ENCODE results near the gene PVALB. TPM values are rescaled to one million over a fixed set of nuclear protein-coding genes. Genes with fewer than 3 reads are reported as not detected.
A peak's percentile ranks its signal among the peaks of the same experiment; 100 is the strongest.

Gene PVALB
- polyA plus RNA-seq, 3 donors from 2014 or later = not detected

DNA sequence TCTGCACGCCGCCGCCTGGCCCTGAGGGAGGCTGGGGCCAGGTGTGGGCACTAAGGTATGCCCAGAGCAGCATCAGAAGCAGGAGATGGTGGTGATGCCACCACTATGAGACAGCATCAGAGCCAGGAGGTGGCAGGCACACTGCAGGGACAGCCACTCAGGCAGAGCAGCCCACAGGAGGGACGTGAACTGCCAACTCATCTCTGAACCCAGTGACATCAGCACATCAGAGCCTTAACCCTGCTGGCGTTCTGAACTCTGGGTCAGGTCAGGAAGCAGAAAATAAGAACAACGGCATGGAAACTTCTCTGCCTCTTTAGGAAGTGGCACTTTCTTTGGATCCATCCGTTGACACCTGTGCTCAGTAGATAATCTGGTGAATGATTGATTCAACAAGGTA is 26.2 kb downstream of the PVALB start:
- Mint-ChIP-seq H3K4me1 (no peaks in the 10 kb centered on the region), H3K27ac (no peak overlapping the region), H3K4me3 (no peak overlapping the region), H3K9me3 (no peaks in the 10 kb centered on the region), H3K27me3 (ENCODE audit: low read depth in 3 of 3) (peaks cover 4 to 11% (median 6%) of the 10 kb centered on the region in 3 donors), H3K36me3 (no peaks in the 10 kb centered on the region)
- DNase-seq = no peak

DNA sequence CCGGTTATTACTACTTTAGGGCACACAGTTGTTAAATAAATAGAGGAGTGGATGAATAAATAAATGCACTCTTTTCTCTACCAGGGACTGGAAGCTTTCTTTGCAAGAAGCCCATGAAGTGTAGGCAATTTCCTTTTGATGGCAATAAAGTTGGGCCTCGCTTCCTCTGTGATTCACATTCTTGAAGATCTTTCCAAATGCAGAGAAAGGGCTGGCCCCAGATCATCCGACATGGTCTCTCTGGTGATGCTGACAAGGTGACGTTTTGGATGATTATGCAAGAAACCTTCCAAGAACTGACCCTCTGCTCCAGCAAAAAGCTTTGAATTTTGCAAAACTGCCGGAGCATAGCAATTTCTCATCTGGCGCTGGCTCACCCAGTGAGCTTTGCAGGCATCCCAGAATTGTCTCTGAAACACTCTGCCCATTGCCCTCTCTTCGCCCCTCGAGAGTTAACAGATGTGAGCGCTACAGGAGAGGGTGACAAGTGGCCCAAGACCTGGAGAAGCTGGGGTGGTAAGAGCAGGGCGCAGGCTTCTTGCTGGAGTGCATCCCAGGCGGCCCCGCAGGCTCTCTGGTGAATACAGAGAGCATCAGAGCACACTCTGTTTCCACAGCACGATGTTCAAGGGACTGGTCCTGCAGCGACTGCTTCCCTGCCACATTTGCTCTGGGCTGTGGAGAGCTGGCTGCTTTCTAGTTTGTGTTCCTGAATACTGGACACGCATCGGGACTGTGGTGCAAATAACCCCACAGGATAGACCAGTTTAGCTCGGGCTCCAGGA is 29.4 kb downstream of the PVALB start:
- H3K27ac Mint-ChIP-seq = no peak overlapping the region
- H3K9me3 Mint-ChIP-seq = no peaks in the 10 kb centered on the region
- DNase-seq = no peak
- H3K27me3 Mint-ChIP-seq (ENCODE audit: low read depth in 3 of 3) = peaks cover 9 to 10% (median 9%) of the 10 kb centered on the region in 3 donors
- peaks cover under 1 to 2% of the 10 kb centered on the region in 2 donors for H3K4me1 Mint-ChIP-seq
- no peaks in the 10 kb centered on the region for H3K36me3 Mint-ChIP-seq
- no peak overlapping the region for H3K4me3 Mint-ChIP-seq

DNA sequence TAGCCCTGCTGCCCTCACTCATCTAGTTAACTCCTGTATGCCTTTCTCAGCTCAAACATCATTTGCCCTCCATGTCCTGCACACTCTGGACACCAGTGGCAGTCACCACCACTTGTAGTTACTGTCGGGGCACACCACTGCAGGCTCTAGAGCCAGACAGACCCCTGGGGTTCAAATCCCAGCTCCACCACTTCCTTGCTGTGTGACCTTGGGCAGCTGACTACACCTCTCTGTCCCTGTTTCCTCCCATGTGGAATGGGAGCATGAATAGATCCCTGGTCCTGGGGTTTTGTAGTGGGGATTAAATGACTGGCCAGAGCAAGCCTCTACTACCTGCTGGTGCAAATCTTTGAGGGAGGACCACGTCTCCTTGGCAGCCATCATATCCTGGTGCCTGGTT is 33.1 kb downstream of the PVALB start:
- peaks cover 7 to 8% of the 10 kb centered on the region in 2 donors for H3K4me1 Mint-ChIP-seq
- no peak overlapping the region for H3K4me3 Mint-ChIP-seq
- peaks cover 8 to 12% (median 9%) of the 10 kb centered on the region in 3 donors for H3K27me3 Mint-ChIP-seq (ENCODE audit: low read depth in 3 of 3)
- H3K36me3 Mint-ChIP-seq = no peaks in the 10 kb centered on the region
- H3K9me3 Mint-ChIP-seq = no peaks in the 10 kb centered on the region
- H3K27ac Mint-ChIP-seq = no peak overlapping the region
- DNase-seq = no peak

DNA sequence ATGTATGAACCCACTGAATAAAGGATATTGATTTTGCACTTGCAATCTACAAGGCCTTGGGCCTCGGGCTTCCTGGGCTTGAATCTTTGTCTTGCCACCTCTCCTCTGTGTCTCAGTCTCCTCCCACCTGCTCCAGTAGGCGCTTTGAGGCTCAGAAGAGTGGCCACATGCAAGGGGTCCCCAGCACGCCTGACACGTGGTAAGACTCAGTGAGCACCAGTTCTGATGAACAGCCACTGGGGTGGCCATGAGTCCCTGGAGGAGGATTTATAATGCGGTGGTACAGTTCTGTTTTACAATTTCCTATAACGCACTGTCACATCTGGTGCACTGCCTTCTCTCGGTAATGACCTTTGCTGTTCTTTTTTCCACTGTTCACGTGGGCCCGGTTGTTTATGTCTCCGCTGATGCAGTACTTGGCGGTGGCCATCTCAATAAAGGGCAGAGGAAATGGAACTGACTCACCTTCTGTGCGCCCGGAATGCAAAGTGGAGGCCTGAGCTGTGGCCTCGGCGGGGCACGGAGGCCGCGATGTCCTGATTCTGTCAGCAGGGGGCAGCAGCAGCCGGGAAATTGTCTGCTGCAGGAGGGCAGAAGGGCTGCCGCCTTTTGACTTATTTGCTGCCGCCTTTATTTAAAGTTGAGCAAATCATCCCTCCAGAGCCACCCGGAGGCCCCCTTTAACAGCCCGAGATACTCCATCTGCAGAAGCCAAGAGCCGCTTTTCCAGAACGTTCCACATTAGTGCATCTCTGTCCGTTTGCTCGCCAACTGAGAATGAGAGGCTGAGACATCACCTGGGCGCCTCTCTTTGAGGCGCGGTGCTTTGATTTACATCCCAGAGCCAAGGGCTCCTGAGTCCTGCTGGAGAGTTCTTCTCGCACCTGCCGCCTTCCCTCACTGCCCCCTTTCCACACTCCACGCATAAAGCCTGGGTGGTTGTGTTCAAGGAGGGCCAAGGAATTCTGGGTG is 34.9 kb downstream of the PVALB start:
- no peaks in the 10 kb centered on the region for H3K36me3 Mint-ChIP-seq
- peaks cover 7 to 9% (median 8%) of the 10 kb centered on the region in 3 donors for H3K27me3 Mint-ChIP-seq (ENCODE audit: low read depth in 3 of 3)
- no peaks in the 10 kb centered on the region for H3K9me3 Mint-ChIP-seq
- peaks cover 8 to 9% of the 10 kb centered on the region in 2 donors for H3K4me1 Mint-ChIP-seq
- peak; percentile 75 to 81 (median 76) for DNase-seq
- peak overlapping the region; percentile 10 to 85 (median 58) for H3K27ac Mint-ChIP-seq
- peak overlapping the region in 1 of 5 donors; percentile 31 for H3K4me3 Mint-ChIP-seq

DNA sequence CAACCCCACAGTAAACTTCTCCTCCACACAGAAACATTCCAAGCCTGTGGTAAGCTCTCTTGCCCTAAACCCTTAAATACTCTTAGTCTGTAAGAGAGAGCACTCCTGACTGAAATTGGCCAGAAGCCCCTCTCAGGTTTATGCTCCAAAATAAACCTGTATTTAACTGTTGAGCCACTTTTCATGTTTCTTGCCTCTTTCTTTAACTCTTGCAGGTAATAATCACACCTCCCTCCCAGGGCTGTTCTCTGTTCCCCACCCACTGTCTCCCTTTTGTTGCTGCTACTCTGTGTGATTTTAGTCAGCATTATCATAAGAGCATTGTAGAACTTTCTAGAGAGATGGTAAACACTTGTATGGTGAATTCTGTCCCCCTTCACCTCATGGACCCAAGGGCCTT is 38.8 kb downstream of the PVALB start:
- H3K36me3 Mint-ChIP-seq = no peaks in the 10 kb centered on the region
- no peaks in the 10 kb centered on the region for H3K9me3 Mint-ChIP-seq
- peaks cover 2 to 12% (median 2%) of the 10 kb centered on the region in 3 donors for H3K27me3 Mint-ChIP-seq (ENCODE audit: low read depth in 3 of 3)
- H3K27ac Mint-ChIP-seq = peak overlapping the region in 3 of 6 donors; percentile 0 to 24 (median 23)
- peaks cover 25 to 28% of the 10 kb centered on the region in 2 donors for H3K4me1 Mint-ChIP-seq
- DNase-seq = no peak
- H3K4me3 Mint-ChIP-seq = peak overlapping the region in 2 of 5 donors; percentile 6 to 53

DNA sequence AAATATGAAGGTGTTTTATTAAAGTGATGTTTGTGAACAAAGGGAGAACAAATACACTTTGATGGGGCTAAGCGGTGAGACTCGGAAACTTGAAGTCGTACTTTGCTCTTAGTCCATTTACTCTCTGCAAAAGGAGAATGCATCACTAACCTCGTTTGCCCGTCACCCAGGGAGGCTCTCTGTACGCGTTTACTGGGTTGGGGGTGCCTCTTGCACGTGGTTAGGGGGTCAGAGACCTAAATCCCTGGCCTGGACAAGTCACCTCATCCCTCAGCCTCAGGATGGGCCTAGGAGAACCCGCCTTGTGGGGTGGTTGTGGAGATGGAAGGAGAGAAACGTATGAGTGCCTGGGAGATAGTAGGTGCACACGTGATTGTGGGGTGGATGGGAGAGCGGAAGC is 40.1 kb downstream of the PVALB start:
- peaks cover 18 to 21% of the 10 kb centered on the region in 2 donors for H3K4me1 Mint-ChIP-seq
- DNase-seq = no peak
- peak overlapping the region; percentile 88 to 92 (median 90) for H3K4me3 Mint-ChIP-seq
- H3K36me3 Mint-ChIP-seq = peaks cover 4 to 7% (median 4%) of the 10 kb centered on the region in 3 donors
- peak overlapping the region; percentile 88 to 94 (median 92) for H3K27ac Mint-ChIP-seq
- H3K27me3 Mint-ChIP-seq (ENCODE audit: low read depth in 3 of 3) = peaks cover 2 to 9% (median 2%) of the 10 kb centered on the region in 3 donors
- H3K9me3 Mint-ChIP-seq = no peaks in the 10 kb centered on the region

DNA sequence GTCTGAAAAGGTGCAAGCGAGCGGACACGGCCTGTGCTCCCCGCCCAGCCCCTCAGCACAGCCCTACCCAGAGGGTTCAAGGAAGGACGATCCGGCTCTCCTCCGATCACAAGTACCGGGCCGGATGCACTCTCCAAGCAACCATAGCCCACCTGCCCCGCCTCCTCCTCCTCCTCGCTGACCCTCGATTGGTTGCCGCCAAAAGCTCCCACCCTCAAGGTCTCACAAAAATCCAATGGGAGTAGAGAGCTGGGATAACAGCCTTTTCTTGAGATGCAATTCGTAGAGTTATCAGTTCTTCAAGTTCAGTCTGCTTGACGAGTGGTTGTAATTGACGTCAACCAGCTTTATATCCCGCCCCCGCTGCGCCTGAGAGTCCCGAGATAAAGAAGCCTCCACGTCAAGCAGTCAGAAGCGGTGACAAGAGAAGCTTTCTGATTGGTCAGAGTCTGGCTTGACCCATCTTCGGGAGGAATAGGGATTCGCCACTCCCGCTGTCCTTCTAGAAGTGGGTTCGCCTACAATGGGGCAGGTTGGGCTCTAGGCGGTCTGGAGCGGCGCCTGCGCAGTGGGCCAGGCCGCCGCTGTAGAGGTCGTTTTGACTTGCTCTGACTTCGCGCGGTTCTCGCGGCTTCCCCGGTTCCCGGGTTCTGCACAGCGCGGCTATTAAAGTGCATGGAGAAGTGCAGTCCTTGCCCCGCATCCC is 40.7 kb downstream of the PVALB start, which contains the start of gene IFT27:
TSS of gene IFT27 (minus strand) at position 156 of the 706 bp plus-strand sequence. CDS start 412 bp downstream, outside the sequence.
- Mint-ChIP-seq H3K36me3 (peaks cover 7 to 10% (median 7%) of the 10 kb centered on the region in 3 donors), H3K27ac (peak within 1 kb of the TSS; percentile 88 to 98 (median 95)), H3K27me3 (ENCODE audit: low read depth in 3 of 3) (peaks cover 2 to 9% (median 2%) of the 10 kb centered on the region in 3 donors), H3K9me3 (no peaks in the 10 kb centered on the region), H3K4me1 (peaks cover 18 to 19% of the 10 kb centered on the region in 2 donors), H3K4me3 (peak within 1 kb of the TSS; percentile 88 to 98 (median 91))
- peak; percentile 98 to 99 (median 99) for DNase-seq

DNA sequence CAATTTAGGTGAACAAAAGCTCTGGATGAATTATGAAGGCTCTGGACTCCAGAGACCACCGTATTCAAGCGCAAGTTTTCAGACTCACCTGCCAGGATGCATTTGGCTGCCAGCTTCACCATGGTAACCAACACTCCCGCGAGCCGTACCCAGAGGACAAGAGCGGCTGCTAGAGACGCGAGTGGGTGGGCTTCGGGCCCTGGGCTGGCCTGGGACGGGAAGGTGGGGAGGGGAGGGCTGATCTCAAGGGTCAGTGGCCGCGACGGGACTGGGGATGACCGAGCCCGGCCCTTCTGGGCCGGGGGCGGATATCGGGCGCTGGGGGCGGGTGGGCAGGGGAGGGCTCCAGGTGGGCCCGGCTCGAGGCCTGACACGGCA is 41.3 kb downstream of the PVALB start:
- Mint-ChIP-seq H3K4me1 (peaks cover 18 to 19% of the 10 kb centered on the region in 2 donors), H3K36me3 (peaks cover 7 to 10% (median 7%) of the 10 kb centered on the region in 3 donors), H3K9me3 (no peaks in the 10 kb centered on the region), H3K27ac (peak overlapping the region; percentile 88 to 98 (median 94)), H3K4me3 (peak overlapping the region; percentile 88 to 98 (median 91)), H3K27me3 (ENCODE audit: low read depth in 3 of 3) (peaks cover 2 to 9% (median 2%) of the 10 kb centered on the region in 3 donors)
- DNase-seq = no peak

DNA sequence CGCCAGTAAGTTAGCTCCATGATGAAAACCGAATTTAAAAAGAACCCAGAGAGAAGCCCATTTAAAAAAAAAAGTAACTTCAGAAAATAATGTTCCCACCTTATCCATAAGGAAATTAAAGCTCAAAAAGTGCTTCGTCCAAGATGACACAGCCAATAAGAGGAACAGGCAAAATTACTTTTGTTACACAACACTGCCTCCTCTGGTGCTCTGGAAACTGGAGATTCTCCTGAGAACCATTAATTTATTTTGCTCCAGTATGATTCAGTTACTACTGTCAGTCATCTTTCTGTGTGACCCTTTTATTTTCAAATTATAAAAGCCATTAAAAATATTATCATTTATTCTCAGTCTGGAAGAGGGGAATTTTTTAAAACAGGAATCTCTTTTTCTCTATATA is 42.9 kb downstream of the PVALB start:
- H3K9me3 Mint-ChIP-seq = no peaks in the 10 kb centered on the region
- H3K36me3 Mint-ChIP-seq = peaks cover 7 to 13% (median 9%) of the 10 kb centered on the region in 3 donors
- H3K27ac Mint-ChIP-seq = no peak overlapping the region
- DNase-seq = no peak
- peaks cover 18 to 19% of the 10 kb centered on the region in 2 donors for H3K4me1 Mint-ChIP-seq
- peaks cover 2 to 7% (median 2%) of the 10 kb centered on the region in 3 donors for H3K27me3 Mint-ChIP-seq (ENCODE audit: low read depth in 3 of 3)
- peak overlapping the region in 3 of 5 donors; percentile 27 to 35 (median 30) for H3K4me3 Mint-ChIP-seq

DNA sequence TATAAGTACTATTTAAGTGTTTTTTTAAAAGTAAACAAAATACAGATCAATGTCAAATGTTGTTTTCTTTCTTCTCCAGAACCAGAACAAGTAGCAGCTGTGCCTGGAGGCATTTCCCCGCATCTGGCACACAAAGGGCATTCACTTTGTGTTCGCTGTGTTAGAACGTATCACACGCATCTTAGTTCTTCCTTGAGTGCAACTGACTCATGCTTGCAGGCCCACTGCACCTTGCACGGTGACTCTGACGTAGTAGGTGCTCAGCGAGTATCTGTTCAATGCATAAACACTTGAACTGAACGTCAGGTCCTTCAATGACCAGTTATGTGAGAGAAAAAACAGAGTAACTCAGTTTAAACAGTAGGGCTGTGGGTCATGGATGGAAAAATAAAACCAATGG is 44.4 kb downstream of the PVALB start:
- Mint-ChIP-seq H3K4me1 (peaks cover 18 to 19% of the 10 kb centered on the region in 2 donors), H3K9me3 (no peaks in the 10 kb centered on the region), H3K36me3 (peaks cover 7 to 17% (median 11%) of the 10 kb centered on the region in 3 donors), H3K4me3 (no peak overlapping the region), H3K27me3 (ENCODE audit: low read depth in 3 of 3) (peaks cover 2 to 7% (median 2%) of the 10 kb centered on the region in 3 donors), H3K27ac (no peak overlapping the region)
- DNase-seq = no peak

DNA sequence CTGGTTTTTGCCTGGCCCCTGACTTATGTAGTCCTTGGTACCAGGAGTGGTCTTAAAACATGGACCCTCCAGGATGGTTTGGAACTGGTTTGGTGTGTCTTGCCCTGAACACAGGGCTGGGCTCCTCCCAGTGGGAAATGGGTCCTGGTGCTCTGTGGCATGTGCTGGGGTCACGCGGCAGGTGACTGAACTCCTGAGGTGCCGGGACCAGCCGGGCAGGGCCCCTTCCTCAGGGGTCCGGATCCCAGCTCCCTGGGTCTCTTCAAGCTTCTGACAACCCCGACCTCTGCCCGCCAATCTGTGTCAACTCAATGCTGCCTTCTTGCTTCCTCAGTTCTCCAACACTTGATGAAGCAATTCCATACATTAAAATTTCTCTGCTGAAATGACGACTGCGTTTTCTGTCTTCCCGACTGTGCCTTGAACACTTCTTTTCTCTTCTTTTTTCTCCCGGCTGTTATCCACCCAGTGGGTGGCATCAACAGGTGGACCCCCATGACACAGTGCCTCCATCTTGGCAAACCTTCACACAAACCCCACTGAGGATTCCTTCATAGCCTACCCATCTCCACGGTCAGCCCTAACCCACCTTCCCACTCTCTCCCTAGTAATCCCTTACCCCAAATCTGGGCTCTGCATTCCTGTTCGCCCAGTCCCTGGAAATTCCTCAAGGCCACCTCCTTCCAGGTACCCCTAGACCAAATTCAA is 45.3 kb downstream of the PVALB start:
- H3K4me3 Mint-ChIP-seq = no peak overlapping the region
- H3K36me3 Mint-ChIP-seq = peaks cover 14 to 17% (median 14%) of the 10 kb centered on the region in 3 donors
- H3K27ac Mint-ChIP-seq = no peak overlapping the region
- no peaks in the 10 kb centered on the region for H3K9me3 Mint-ChIP-seq
- peaks cover 12 to 15% of the 10 kb centered on the region in 2 donors for H3K4me1 Mint-ChIP-seq
- peaks cover 2 to 6% (median 2%) of the 10 kb centered on the region in 3 donors for H3K27me3 Mint-ChIP-seq (ENCODE audit: low read depth in 3 of 3)
- DNase-seq = no peak

DNA sequence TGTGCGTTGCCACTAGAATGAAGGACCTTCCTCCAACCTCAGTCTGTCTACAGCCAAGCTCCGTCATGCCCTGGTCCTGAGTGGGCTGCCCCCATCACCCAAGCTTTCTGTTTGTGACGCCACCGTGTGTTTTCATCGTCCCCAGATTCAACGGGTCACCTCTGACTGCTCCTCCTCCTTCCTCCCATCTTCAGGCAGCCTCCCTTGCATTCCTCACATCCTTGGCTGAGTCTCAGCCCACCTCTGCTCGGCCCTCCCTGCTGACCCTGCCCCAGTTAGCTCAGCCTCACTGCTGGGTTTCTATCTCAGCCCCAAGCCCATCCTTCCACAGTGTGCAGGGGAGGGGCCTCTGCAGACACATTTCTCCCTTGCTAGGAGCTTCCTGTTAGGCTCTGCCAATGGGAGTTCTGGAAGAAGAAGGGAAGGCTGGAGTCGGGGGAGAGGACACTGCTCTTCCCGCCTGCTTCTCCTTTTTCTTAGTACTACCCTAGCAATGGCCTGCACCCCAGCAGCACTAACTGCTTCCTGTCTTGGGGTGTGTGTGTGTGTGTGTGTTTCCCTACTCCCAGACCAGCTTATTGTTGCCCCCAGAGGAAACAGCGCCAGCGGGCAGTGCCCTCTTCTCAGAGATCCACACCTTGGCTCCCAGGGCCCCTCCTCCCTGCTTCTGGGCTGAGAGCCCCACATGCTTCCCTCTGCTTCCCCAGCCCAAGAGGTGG is 46.2 kb downstream of the PVALB start:
- Mint-ChIP-seq H3K36me3 (peaks cover 14 to 17% (median 14%) of the 10 kb centered on the region in 3 donors), H3K9me3 (no peaks in the 10 kb centered on the region), H3K27ac (no peak overlapping the region), H3K4me1 (peaks cover 7 to 9% of the 10 kb centered on the region in 2 donors), H3K4me3 (no peak overlapping the region), H3K27me3 (ENCODE audit: low read depth in 3 of 3) (peaks cover 0 to 2% (median 0%) of the 10 kb centered on the region in 3 donors)
- DNase-seq = no peak

Measured in immature natural killer cell (primary cell).